KMS-11 (cell line): ENCODE measurements around the gene RCN1.

Source experiments
- H2AFZ ChIP-seq: fragments of 200-600 bp; sonication (generic); 2 replicates; pipeline ENCODE4 v1.6.1; 2016; ENCODE audit warnings: antibody characterized with exemption, mixed run types, low read depth
- H3K27ac ChIP-seq: fragments of 200-600 bp; sonication (generic); 2 replicates; pipeline ENCODE4 v1.6.1; 2016; ENCODE audit warnings: mild to moderate bottlenecking, mixed run types
- H3K27me3 ChIP-seq: fragments of 200-600 bp; sonication (generic); 2 replicates; pipeline ENCODE4 v1.6.1; 2017; ENCODE audit warnings: mild to moderate bottlenecking, low read depth, mixed run types, moderate library complexity; ENCODE audit not compliant: insufficient read depth
- H3K36me3 ChIP-seq: fragments of 200-600 bp; sonication (generic); 2 replicates; pipeline ENCODE4 v1.6.1; 2017; ENCODE audit warnings: mild to moderate bottlenecking, mixed run types; ENCODE audit not compliant: insufficient read depth
- H3K4me1 ChIP-seq: fragments of 200-600 bp; sonication (generic); 2 replicates; pipeline ENCODE4 v1.6.1; 2016; ENCODE audit warnings: mild to moderate bottlenecking, low read depth, mixed run types; ENCODE audit not compliant: poor library complexity, severe bottlenecking
- H3K4me2 ChIP-seq: fragments of 200-600 bp; sonication (generic); 2 replicates; pipeline ENCODE4 v1.7.0; 2016; ENCODE audit warnings: mild to moderate bottlenecking, mixed run types
- H3K4me3 ChIP-seq: fragments of 200-600 bp; sonication (generic); IDR thresholded peaks from 2 replicates; pipeline ENCODE4 v1.6.1; 2017; ENCODE audit warnings: low read depth, low read length, mixed read lengths; ENCODE audit not compliant: insufficient read depth
- H3K79me2 ChIP-seq: fragments of 200-600 bp; sonication (generic); 2 replicates; pipeline ENCODE4 v1.6.1; 2016; ENCODE audit warnings: low read depth, mixed run types; ENCODE audit not compliant: insufficient read depth
- H3K9ac ChIP-seq: fragments of 200-600 bp; sonication (generic); 2 replicates; pipeline ENCODE4 v1.6.1; 2016; ENCODE audit warnings: mild to moderate bottlenecking, mixed run types
- H4K20me1 ChIP-seq: fragments of 200-600 bp; sonication (generic); 2 replicates; pipeline ENCODE4 v1.6.1; 2016; ENCODE audit warnings: mild to moderate bottlenecking, mixed run types; ENCODE audit not compliant: insufficient read depth
- CTCF ChIP-seq: fragments of 200-600 bp; sonication (generic); conservative IDR thresholded peaks from 2 replicates; pipeline ENCODE4 v1.6.1; 2017; ENCODE audit warnings: low read depth, mild to moderate bottlenecking, antibody characterized with exemption, low read length, moderate library complexity, mixed read lengths

Gene RCN1

GRCh38 chr11:32152216-32152615, 61.3 kb downstream of the RCN1 start:
- no peak overlapping the region for H3K27ac ChIP-seq
- H3K27me3 ChIP-seq = no peaks in the 10 kb centered on the region

GRCh38 chr11:32152821-32153220, 61.9 kb downstream of the RCN1 start:
- H3K27ac ChIP-seq = no peak overlapping the region
- TF ChIP-seq CTCF = no peak
- no peak overlapping the region for H2AFZ ChIP-seq
- H3K36me3 ChIP-seq = no peaks in the 10 kb centered on the region
- H3K4me1 ChIP-seq = no peaks in the 10 kb centered on the region
- H3K4me3 ChIP-seq = no peak overlapping the region
- H3K27me3 ChIP-seq = no peaks in the 10 kb centered on the region
- H3K9ac ChIP-seq = no peak overlapping the region
- H3K4me2 ChIP-seq = no peak overlapping the region
- H3K79me2 ChIP-seq = no peaks in the 10 kb centered on the region
- no peaks in the 10 kb centered on the region for H4K20me1 ChIP-seq

More at GRCh38 chr11:32152216-32152615, 61.3 kb downstream of the RCN1 start:
- no peak for TF ChIP-seq CTCF
- Histone ChIP-seq H3K4me3 (no peak overlapping the region), H3K4me2 (no peak overlapping the region), H4K20me1 (no peaks in the 10 kb centered on the region), H3K79me2 (no peaks in the 10 kb centered on the region), H3K9ac (no peak overlapping the region), H2AFZ (no peak overlapping the region), H3K4me1 (no peaks in the 10 kb centered on the region), H3K36me3 (no peaks in the 10 kb centered on the region)

GRCh38 chr11:32153747-32154146, 62.9 kb downstream of the RCN1 start:
- no peaks in the 10 kb centered on the region for H4K20me1 ChIP-seq
- TF ChIP-seq CTCF = no peak
- no peak overlapping the region for H3K4me3 ChIP-seq
- H3K4me1 ChIP-seq = no peaks in the 10 kb centered on the region
- H3K27me3 ChIP-seq = no peaks in the 10 kb centered on the region
- no peak overlapping the region for H2AFZ ChIP-seq
- H3K36me3 ChIP-seq = no peaks in the 10 kb centered on the region
- no peak overlapping the region for H3K9ac ChIP-seq
- H3K27ac ChIP-seq = no peak overlapping the region
- no peaks in the 10 kb centered on the region for H3K79me2 ChIP-seq
- H3K4me2 ChIP-seq = no peak overlapping the region

GRCh38 chr11:32154275-32154674, 63.4 kb downstream of the RCN1 start:
- Histone ChIP-seq H4K20me1 (no peaks in the 10 kb centered on the region), H3K9ac (no peak overlapping the region), H3K4me1 (no peaks in the 10 kb centered on the region)

More at GRCh38 chr11:32154275-32154674, 63.4 kb downstream of the RCN1 start:
- H3K36me3 ChIP-seq = no peaks in the 10 kb centered on the region
- no peak overlapping the region for H3K4me3 ChIP-seq
- H3K27me3 ChIP-seq = no peaks in the 10 kb centered on the region
- no peak overlapping the region for H3K27ac ChIP-seq
- H2AFZ ChIP-seq = no peak overlapping the region
- TF ChIP-seq CTCF = no peak
- H3K4me2 ChIP-seq = no peak overlapping the region
- H3K79me2 ChIP-seq = no peaks in the 10 kb centered on the region
